Panc1 (cell line): ENCODE results near the gene EPHB1. TPM values are rescaled to one million over a fixed set of nuclear protein-coding genes. Genes with fewer than 3 reads are reported as not detected.

Source experiments
- ATAC-seq: fragments of 200-7000 bp; cut with Tn5 transposase; 2 replicates; pipeline ENCODE4 v1.9.1; 2020; ENCODE audit warnings: mild to moderate bottlenecking, moderate library complexity
- BruUV-seq: library from RNA; stranded (reverse); fragments of 400-500 nt; replicated peaks from 2 replicates; lab custom pipeline; 2021; lab: Mats Ljungman, UMichigan
- CTCF ChIA-PET: fragments of 300-600 bp; sonication (Branson Sonifier 250); formaldehyde crosslinking; loops from one replicate; lab custom pipeline; 2022; ENCODE audit warnings: antibody characterized with exemption; lab: Charles Lee
- POLR2A ChIA-PET: fragments of 300-600 bp; sonication (Branson Sonifier 250); formaldehyde crosslinking; loops from one replicate; lab custom pipeline; 2022; ENCODE audit warnings: antibody characterized with exemption; lab: Charles Lee
- DNase-seq: peaks from one replicate; pipeline ENCODE4 v3.0.0-alpha.2; 2010; ENCODE audit warnings: low read depth, low spot score
- H3K27ac ChIP-seq: 2 replicates; pipeline ENCODE4 v1.5.1; 2011; ENCODE audit warnings: mild to moderate bottlenecking, low read length, inconsistent platforms
- H3K27me3 ChIP-seq: fragments of 200-500 bp; sonication (Bioruptor generic); 2 replicates; pipeline ENCODE4 v1.6.0; 2014; ENCODE audit warnings: low read length, inconsistent platforms; ENCODE audit not compliant: control insufficient read depth, insufficient read depth
- H3K36me3 ChIP-seq: fragments of 200-500 bp; sonication (Bioruptor generic); 2 replicates; pipeline ENCODE4 v1.5.1; 2014; ENCODE audit warnings: inconsistent platforms, mild to moderate bottlenecking, low read length, moderate library complexity; ENCODE audit not compliant: control insufficient read depth, insufficient read depth
- H3K4me1 ChIP-seq: 2 replicates; pipeline ENCODE4 v1.5.1; 2011; ENCODE audit warnings: inconsistent platforms, mild to moderate bottlenecking, low read length, moderate library complexity; ENCODE audit not compliant: control insufficient read depth, insufficient read depth
- H3K4me3 ChIP-seq, 2 experiments: 2 replicates each; pipeline ENCODE4 v1.5.1; 2011 to 2012; ENCODE audit warnings: low read depth in 2 of 2, low read length in 2 of 2, mild to moderate bottlenecking in 2 of 2, inconsistent platforms in 1 of 2, moderate library complexity in 1 of 2
- H3K9me3 ChIP-seq: fragments of 200-500 bp; sonication (Bioruptor generic); 2 replicates; pipeline ENCODE4 v1.5.1; 2014; ENCODE audit warnings: low read depth, mild to moderate bottlenecking, inconsistent platforms, low read length, moderate library complexity; ENCODE audit not compliant: control insufficient read depth, insufficient read depth
- CTCF ChIP-seq: fragments of 450-650 bp; IDR thresholded peaks from 2 replicates; pipeline ENCODE4 v1.5.1; 2017; ENCODE audit warnings: mild to moderate bottlenecking
- POLR2AphosphoS5 ChIP-seq: IDR thresholded peaks from 2 replicates; pipeline ENCODE4 v1.6.1; 2012; ENCODE audit warnings: mild to moderate bottlenecking, low read depth, low read length, moderate library complexity
- SIN3A ChIP-seq: IDR thresholded peaks from 2 replicates; pipeline ENCODE4 v1.6.1; 2012; ENCODE audit warnings: low read depth, mild to moderate bottlenecking, low read length, moderate library complexity, borderline replicate concordance; ENCODE audit not compliant: insufficient read depth
- TCF7L2 ChIP-seq: IDR thresholded peaks from 2 replicates; pipeline ENCODE4 v1.6.1; 2011; ENCODE audit warnings: mild to moderate bottlenecking, low read depth, low read length, inconsistent platforms
- in situ Hi-C: cut with HindIII; loops from 2 replicates; pipeline ENCODE4 v1.10.0; 2016; ENCODE audit warnings: low sequenced_read_pairs, low pct_unique_long_range_greater_than_20kb
- intact Hi-C: fragments of 100-400 bp; cut with micrococcal nuclease; formaldehyde crosslinking; loops from one replicate; pipeline ENCODE4 v1.10.0; 2022; ENCODE audit not compliant: unreplicated experiment
- total RNA-seq: library from RNA; stranded (reverse); gene quantifications from one replicate; pipeline ENCODE4 v1.2.1, GENCODE V29; 2021; ENCODE audit not compliant: unreplicated experiment
- TF ChIP-seq, protein P1 (sequence below), 2 experiments: IDR thresholded peaks; 2 replicates each; pipeline ENCODE4 v1.6.1; 2011 to 2012; ENCODE audit warnings: low read depth in 2 of 2, control low read depth in 1 of 2, low read length in 1 of 2, mild to moderate bottlenecking in 1 of 2, moderate library complexity in 1 of 2; ENCODE audit not compliant: insufficient read depth in 1 of 2

EPHB1 gene
- total RNA-seq, 1 experiment from 2014 or later = 0.46 TPM

DNA sequence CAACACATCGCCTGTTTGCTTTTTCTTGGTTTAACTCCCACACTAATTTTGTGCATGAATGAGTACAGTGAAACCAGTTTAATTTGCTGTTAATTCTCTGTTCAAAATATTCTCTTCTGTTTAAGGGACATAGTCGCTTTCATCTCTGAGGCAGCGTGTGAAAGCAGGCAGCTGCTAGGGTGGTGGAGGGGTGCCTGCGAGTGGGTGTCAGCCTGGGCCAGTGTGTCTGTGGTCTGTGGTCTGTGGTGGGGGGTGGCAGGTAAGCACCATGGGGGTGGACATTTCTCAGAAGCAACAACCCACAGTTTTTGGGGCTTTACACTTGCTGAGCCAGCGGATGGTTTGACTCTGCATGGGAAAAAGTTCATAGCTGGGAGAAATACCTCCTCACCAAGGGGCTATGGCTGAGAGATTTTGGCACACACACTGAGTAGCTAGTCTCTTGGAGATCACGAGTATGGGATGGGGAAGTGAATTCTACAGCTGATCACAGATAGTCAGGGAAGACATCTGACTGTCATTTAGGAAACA is 109.2 kb downstream of the EPHB1 start:
- Histone ChIP-seq H3K4me1 (no peaks in the 10 kb centered on the region), H3K4me3 (no peak overlapping the region), H3K27ac (no peak overlapping the region), H3K27me3 (peaks cover 7% of the 10 kb centered on the region; the same call in 1 of the 2 replicates), H3K9me3 (no peaks in the 10 kb centered on the region), H3K36me3 (no peaks in the 10 kb centered on the region)
- intact Hi-C loops = no loop called here
- BruUV-seq = no TSS peak
- DNase-seq (no peak), ATAC-seq (no peak)
- POLR2A ChIA-PET = interaction anchor here (0.6 kb wide), 1 partner anchor 453 kb away, joined by 3 read pairs; no protein-coding TSS in a partner anchor
- in situ Hi-C loops = no loop called here
- CTCF ChIA-PET = interaction anchor here (0.6 kb wide), 1 partner anchor 36 kb away, joined by 4 read pairs; no protein-coding TSS in a partner anchor
- TF ChIP-seq SIN3A = no peak
- TF ChIP-seq POLR2AphosphoS5 = no peak
- TF ChIP-seq CTCF = no peak
- TF ChIP-seq, protein P1, sequence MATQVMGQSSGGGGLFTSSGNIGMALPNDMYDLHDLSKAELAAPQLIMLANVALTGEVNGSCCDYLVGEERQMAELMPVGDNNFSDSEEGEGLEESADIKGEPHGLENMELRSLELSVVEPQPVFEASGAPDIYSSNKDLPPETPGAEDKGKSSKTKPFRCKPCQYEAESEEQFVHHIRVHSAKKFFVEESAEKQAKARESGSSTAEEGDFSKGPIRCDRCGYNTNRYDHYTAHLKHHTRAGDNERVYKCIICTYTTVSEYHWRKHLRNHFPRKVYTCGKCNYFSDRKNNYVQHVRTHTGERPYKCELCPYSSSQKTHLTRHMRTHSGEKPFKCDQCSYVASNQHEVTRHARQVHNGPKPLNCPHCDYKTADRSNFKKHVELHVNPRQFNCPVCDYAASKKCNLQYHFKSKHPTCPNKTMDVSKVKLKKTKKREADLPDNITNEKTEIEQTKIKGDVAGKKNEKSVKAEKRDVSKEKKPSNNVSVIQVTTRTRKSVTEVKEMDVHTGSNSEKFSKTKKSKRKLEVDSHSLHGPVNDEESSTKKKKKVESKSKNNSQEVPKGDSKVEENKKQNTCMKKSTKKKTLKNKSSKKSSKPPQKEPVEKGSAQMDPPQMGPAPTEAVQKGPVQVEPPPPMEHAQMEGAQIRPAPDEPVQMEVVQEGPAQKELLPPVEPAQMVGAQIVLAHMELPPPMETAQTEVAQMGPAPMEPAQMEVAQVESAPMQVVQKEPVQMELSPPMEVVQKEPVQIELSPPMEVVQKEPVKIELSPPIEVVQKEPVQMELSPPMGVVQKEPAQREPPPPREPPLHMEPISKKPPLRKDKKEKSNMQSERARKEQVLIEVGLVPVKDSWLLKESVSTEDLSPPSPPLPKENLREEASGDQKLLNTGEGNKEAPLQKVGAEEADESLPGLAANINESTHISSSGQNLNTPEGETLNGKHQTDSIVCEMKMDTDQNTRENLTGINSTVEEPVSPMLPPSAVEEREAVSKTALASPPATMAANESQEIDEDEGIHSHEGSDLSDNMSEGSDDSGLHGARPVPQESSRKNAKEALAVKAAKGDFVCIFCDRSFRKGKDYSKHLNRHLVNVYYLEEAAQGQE (IDR thresholded peaks at IDR 0.05; ENCODE audit: insufficient read depth in 1 of 2, low read depth in 2 of 2, low read length in 1 of 2) = no peak
- TF ChIP-seq TCF7L2 = no peak

- ATAC-seq = no peak
- Histone ChIP-seq H3K27ac (no peak overlapping the region), H3K36me3 (no peaks in the 10 kb centered on the region), H3K9me3 (no peaks in the 10 kb centered on the region), H3K27me3 (peaks cover 7% of the 10 kb centered on the region; the same call in 1 of the 2 replicates), H3K4me1 (no peaks in the 10 kb centered on the region), H3K4me3 (no peak overlapping the region)
- no peak for DNase-seq
- no TSS peak for BruUV-seq
- intact Hi-C loops = no loop called here
- no peak for TF ChIP-seq SIN3A
- TF ChIP-seq, protein P1 (IDR thresholded peaks at IDR 0.05; ENCODE audit: insufficient read depth in 1 of 2, low read depth in 2 of 2, low read length in 1 of 2) = 0 out of 4 replicates have a peak, but pooled peaks of 1 of the 2 experiments have one; percentile 19
- ChIA-PET POLR2A (interaction anchor here (0.6 kb wide), 1 partner anchor 454 kb away, joined by 3 read pairs; no protein-coding TSS in a partner anchor), CTCF (interaction anchor here (0.6 kb wide), 1 partner anchor 35 kb away, joined by 4 read pairs; no protein-coding TSS in a partner anchor)
- in situ Hi-C loops = no loop called here
These were observed 110.0 kb downstream of the EPHB1 start for GRCh38 chr3:134904776-134905646.
